HepG2 (cell line): ENCODE measurements around the gene RNU5B-1. TPM values are rescaled to one million over a fixed set of nuclear protein-coding genes. Genes with fewer than 3 reads are reported as not detected.

Experiments used
- EHMT2 ChIP-seq: fragments of 200-600 bp; sonication (generic); IDR thresholded peaks from 2 replicates; pipeline ENCODE4 v1.7.0; 2017; ENCODE audit warnings: antibody characterized with exemption, low read depth, low read length, borderline replicate concordance
- GABPA ChIP-seq, 2 experiments: IDR thresholded peaks; 2 replicates each; pipeline ENCODE4 v1.6.1; 2011 to 2016; ENCODE audit warnings: low read depth in 2 of 2, low read length in 1 of 2, missing biosample characterization in 1 of 2, missing genetic modification characterization in 1 of 2
- KLF15 ChIP-seq: sonication (generic); formaldehyde crosslinking; IDR thresholded peaks from 2 replicates; pipeline ENCODE4 v1.8.1; 2023; ENCODE audit warnings: borderline replicate concordance, mild to moderate bottlenecking, inconsistent platforms, missing genetic modification reagents, mixed read lengths
- SMAD3 ChIP-seq: sonication (generic); formaldehyde crosslinking; IDR thresholded peaks from 2 replicates; pipeline ENCODE4 v1.4.0; 2020; ENCODE audit warnings: missing genetic modification reagents
- ZFP36L1 ChIP-seq: sonication (generic); formaldehyde crosslinking; IDR thresholded peaks from 2 replicates; pipeline ENCODE4 v1.8.0; 2022; ENCODE audit warnings: mild to moderate bottlenecking, missing genetic modification reagents, moderate library complexity
- ZFP82 ChIP-seq: sonication (generic); formaldehyde crosslinking; IDR thresholded peaks from 2 replicates; pipeline ENCODE4 v1.5.1; 2020; ENCODE audit warnings: mild to moderate bottlenecking, missing genetic modification reagents, borderline replicate concordance
- ZKSCAN5 ChIP-seq: sonication (generic); formaldehyde crosslinking; IDR thresholded peaks from 2 replicates; pipeline ENCODE4 v1.5.1; 2020; ENCODE audit warnings: mild to moderate bottlenecking, missing genetic modification reagents
- ZNF282 ChIP-seq: fragments of 450-650 bp; IDR thresholded peaks from 2 replicates; pipeline ENCODE4 v1.6.1; 2018; ENCODE audit not compliant: partially characterized antibody
- ZNF431 ChIP-seq: sonication (generic); formaldehyde crosslinking; IDR thresholded peaks from 2 replicates; pipeline ENCODE4 v1.9.0; 2022; ENCODE audit warnings: missing genetic modification reagents, low read depth, mild to moderate bottlenecking, borderline replicate concordance
- ZNF879 ChIP-seq: sonication (generic); formaldehyde crosslinking; IDR thresholded peaks from 2 replicates; pipeline ENCODE4 v1.8.1; 2023; ENCODE audit warnings: missing genetic modification reagents
- ZZZ3 ChIP-seq: sonication (generic); formaldehyde crosslinking; IDR thresholded peaks from 2 replicates; pipeline ENCODE4 v1.4.0; 2020; ENCODE audit warnings: missing genetic modification reagents, mild to moderate bottlenecking, borderline replicate concordance
- polyA plus RNA-seq, 8 experiments: library from polyadenylated mRNA; depleted of rRNA in 3 of 8; stranded (reverse) in 7 of 8; unstranded in 1 of 8; fragments of >200 nt; fragmentation: Illumina TruSeq in 4 of 8; extraction: Trizol in 4 of 8; gene quantifications; 2 replicates each; pipeline versions ENCODE4 v1.2.1 to v1.2.3, GENCODE V29; 2011 to 2016; ENCODE audit warnings: low read depth in 4 of 8, missing spikeins in 1 of 8, mixed read lengths in 1 of 8; ENCODE audit not compliant: insufficient read depth in 1 of 8
- total RNA-seq, 5 experiments: library from RNA; depleted of rRNA; stranded (reverse); fragments of >200 nt; fragmentation: Illumina TruSeq; extraction: Trizol; gene quantifications; 2 replicates each; pipeline ENCODE4 v1.2.3, GENCODE V29; 2016; ENCODE audit warnings: low read depth in 1 of 5
- TF ChIP-seq, protein P1 (sequence below): sonication (generic); formaldehyde crosslinking; IDR thresholded peaks from 2 replicates; pipeline ENCODE4 v1.4.0; 2020; ENCODE audit warnings: missing genetic modification reagents, borderline replicate concordance
- TF ChIP-seq, protein P2 (sequence below): sonication (generic); formaldehyde crosslinking; IDR thresholded peaks from 2 replicates; pipeline ENCODE4 v1.5.0; 2020; ENCODE audit warnings: missing genetic modification reagents

Gene RNU5B-1
- total and polyA plus RNA-seq, 2 of the 13 experiments (the other 11 are each of a cell fraction or from before 2014, with no cell fraction given): 1,646 TPM; not detected in 1

DNA sequence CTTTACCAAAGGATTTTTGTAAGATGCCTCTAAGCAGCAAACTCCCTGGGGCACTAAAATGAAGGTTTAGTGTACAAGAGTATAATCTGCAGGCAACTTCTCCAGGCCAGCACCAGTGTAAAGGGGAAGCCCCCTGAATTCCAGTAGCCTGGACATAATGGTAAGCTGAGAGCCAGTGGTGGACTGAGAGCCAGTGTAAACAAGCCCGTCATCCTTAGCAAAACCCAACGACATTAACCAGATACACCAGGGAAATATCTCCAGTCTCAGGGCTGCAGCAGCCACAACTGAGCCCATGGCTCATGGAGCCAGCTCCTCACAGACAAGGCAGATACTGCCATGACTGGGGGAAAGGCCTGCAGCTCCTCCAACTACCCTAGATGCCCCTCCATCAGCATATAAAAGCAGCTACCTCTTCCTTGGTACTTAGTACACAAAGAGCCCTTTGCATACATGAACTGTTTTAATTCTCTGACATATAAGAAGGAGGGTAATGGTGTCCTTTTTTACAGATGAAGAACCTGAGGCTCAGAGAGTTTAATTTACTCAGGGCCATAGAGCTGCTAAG, 39.5 kb upstream of the RNU5B-1 start (continued):
- TF ChIP-seq, protein P1, sequence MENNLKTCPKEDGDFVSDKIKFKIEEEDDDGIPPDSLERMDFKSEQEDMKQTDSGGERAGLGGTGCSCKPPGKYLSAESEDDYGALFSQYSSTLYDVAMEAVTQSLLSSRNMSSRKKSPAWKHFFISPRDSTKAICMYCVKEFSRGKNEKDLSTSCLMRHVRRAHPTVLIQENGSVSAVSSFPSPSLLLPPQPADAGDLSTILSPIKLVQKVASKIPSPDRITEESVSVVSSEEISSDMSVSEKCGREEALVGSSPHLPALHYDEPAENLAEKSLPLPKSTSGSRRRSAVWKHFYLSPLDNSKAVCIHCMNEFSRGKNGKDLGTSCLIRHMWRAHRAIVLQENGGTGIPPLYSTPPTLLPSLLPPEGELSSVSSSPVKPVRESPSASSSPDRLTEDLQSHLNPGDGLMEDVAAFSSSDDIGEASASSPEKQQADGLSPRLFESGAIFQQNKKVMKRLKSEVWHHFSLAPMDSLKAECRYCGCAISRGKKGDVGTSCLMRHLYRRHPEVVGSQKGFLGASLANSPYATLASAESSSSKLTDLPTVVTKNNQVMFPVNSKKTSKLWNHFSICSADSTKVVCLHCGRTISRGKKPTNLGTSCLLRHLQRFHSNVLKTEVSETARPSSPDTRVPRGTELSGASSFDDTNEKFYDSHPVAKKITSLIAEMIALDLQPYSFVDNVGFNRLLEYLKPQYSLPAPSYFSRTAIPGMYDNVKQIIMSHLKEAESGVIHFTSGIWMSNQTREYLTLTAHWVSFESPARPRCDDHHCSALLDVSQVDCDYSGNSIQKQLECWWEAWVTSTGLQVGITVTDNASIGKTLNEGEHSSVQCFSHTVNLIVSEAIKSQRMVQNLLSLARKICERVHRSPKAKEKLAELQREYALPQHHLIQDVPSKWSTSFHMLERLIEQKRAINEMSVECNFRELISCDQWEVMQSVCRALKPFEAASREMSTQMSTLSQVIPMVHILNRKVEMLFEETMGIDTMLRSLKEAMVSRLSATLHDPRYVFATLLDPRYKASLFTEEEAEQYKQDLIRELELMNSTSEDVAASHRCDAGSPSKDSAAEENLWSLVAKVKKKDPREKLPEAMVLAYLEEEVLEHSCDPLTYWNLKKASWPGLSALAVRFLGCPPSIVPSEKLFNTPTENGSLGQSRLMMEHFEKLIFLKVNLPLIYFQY: no peak
- TF ChIP-seq EHMT2 (no peak), ZFP36L1 (CRISPR knock-in tag) (no peak), ZKSCAN5 (CRISPR knock-in tag) (no peak), ZFP82 (CRISPR knock-in tag) (no peak), ZZZ3 (CRISPR knock-in tag) (no peak), ZNF879 (CRISPR knock-in tag) (no peak), KLF15 (CRISPR knock-in tag) (no peak), GABPA (IDR thresholded peaks at IDR 0.05; ENCODE audit: low read depth, low read length) (no peak), GABPA (CRISPR knock-in tag; IDR thresholded peaks at IDR 0.05; ENCODE audit: low read depth) (no peak), ZNF431 (CRISPR knock-in tag) (no peak), SMAD3 (CRISPR knock-in tag) (no peak), ZNF282 (no peak)
- TF ChIP-seq, protein P2, sequence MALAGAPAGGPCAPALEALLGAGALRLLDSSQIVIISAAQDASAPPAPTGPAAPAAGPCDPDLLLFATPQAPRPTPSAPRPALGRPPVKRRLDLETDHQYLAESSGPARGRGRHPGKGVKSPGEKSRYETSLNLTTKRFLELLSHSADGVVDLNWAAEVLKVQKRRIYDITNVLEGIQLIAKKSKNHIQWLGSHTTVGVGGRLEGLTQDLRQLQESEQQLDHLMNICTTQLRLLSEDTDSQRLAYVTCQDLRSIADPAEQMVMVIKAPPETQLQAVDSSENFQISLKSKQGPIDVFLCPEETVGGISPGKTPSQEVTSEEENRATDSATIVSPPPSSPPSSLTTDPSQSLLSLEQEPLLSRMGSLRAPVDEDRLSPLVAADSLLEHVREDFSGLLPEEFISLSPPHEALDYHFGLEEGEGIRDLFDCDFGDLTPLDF: no peak
